GM10847 (cell line): ENCODE results near the gene RGS16.

Experiments
- POLR2A ChIP-seq: IDR thresholded peaks from 2 replicates; pipeline ENCODE4 v1.6.1; 2011; ENCODE audit not compliant: insufficient read length; ENCODE audit errors: extremely low read depth

Gene RGS16

DNA sequence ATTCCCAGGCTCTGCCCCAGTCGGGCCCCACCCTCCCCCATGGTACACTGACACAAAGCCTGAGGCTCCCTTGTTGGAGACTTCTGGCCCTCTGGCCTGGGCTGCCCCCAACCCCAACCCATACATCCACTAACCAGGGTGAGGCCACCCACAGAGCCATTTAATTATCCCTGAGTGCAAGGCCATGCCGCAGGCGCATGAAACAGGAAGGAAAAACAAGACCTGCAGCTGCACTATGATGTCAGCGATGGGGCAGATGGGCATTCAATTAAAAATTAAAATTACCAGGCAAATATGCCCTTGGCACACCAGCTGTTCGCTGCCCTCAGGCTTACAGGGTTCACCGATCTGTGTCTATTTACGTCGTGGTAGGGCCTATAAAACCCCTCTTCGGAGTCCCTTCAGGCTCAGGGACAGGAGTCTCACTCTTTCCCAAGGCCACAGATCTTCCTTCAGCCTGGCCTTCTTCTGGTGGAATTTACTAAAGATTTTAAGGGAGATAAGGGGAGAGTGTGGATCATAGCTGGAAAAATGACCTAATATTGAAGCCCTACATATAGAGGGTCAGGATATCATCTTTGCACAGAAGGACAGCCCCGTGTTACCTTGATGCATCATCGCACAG lies 29.6 kb upstream of the RGS16 start:
- no peak for TF ChIP-seq POLR2A

DNA sequence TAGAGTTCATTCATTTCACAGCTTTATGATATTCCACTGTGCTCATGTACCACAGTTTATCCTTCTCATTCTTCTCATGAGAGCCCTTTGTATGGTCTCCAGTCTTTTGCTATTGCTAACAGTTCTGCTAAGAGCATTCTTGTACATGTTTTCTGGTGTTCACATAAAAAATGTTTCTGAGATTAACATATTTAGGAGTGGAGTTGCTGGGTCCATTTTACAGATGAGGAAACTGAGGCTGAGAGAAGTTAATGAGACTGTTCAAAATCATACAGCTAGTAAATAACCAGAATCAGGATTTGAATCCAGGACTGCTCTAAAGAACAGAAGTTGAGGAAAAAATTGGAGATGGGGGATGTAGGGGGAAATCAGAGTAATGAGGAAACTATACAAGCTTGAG lies 28.8 kb upstream of the RGS16 start:
- TF ChIP-seq POLR2A, result no peak

DNA sequence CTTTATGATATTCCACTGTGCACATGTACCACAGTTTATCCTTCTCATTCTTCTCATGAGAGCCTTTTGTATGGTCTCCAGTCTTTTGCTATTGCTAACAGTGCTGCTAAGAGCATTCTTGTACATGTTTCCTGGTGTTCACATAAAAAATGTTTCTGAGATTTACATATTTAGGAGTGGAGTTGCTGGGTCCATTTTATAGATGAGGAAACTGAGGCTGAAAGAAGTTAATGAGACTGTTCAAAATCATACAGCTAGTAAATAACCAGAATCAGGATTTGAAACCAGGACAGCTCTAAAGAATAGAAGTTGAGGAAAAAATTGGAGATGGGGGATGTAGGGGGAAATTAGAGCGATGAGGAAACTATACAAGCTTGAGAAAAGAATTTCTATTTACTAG lies 27.8 kb upstream of the RGS16 start:
- TF ChIP-seq POLR2A, result no peak

DNA sequence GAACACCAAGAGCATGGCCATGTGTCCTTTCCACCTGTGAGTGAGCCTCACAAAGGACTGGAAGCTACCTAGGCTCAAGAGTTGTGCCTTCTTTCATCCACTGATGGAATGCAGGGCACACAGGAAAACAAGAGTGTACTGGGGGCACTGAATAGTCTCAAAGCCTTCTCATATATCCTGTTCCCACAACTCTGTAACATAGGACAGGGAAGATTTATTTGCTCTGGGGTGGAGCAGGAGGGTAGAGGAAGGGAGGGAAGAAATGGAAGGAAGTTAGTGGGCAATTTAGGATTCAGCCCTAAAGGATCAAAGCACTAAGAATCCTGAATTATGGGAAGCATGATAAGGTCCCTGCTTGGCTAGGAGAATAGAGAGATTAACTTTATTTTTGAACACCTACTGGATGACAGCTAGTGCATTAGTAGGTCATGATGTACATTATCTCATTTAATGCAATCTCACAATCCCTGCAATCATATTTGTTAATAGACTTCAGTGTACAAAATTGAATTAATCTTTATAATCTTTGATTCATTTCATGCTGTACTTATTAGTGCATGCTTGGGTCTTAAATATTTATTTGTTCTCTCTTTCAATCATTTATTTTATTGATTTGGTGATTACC lies 27.0 kb upstream of the RGS16 start:
- no peak for TF ChIP-seq POLR2A

DNA sequence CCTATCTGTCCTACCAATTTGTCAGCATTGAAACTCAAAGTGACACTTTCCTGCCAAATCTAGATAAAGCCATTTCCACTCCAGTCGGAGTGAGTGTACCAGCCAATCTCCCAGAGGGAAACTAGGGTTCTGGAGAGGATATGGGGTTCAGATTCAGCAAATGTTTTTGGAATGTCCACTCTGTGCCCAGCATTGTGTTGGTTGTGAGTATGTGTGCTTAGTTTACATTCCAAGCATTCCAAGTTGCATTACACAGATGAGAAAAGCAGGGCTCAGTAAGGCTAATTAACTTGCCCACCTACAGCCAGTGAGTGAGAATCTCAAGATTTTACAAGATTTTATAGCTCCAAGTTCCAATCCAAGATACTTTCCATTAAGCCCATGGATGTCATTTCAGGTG lies 26.4 kb upstream of the RGS16 start:
- no peak for TF ChIP-seq POLR2A

DNA sequence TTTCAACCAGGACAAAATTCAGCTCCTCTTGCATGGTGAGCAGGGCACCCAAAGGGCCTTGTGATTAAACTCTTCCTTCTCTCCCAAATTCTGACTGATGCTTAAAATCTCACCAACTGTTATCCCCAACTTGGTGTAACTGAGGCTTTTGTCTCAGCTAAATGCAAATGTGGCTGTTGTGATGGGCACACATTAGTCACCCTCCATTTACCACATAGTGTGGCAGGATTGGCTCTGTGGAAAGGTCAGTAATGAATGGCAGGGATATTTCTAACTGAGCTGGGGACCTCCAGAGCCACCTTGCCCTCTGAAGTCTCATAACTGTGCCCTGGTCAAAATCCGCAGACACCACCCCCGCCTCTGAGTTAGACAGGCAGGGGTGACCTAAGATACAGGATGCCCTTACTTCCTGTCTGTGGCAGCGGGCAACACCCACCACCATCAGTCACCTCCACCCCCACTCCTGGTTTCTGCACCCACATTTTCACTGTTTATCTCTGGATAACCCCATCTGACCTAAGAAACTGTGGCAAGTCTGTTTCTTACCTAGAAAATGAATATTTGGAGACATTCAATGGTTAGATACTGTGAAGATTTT lies 25.4 kb upstream of the RGS16 start:
- TF ChIP-seq POLR2A, result no peak

DNA sequence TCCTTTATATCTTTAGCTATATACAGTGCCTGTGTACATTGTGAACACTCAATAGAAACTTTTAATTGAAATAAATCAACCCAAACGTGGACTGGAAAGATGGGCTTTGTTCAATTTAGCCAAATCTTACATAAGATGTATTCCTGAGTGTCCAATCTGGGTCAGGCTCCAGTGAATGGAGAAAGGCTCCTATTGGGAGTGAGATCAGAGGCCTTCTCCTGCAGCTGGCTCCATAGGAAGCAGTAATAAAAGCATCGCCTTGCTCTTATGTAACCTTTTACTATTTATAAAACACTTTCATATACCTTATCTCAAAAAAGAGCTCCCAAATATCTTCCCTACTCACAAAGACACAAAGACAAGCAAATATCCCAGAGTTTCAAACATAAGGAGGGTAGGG lies 24.9 kb upstream of the RGS16 start:
- TF ChIP-seq POLR2A, result no peak

DNA sequence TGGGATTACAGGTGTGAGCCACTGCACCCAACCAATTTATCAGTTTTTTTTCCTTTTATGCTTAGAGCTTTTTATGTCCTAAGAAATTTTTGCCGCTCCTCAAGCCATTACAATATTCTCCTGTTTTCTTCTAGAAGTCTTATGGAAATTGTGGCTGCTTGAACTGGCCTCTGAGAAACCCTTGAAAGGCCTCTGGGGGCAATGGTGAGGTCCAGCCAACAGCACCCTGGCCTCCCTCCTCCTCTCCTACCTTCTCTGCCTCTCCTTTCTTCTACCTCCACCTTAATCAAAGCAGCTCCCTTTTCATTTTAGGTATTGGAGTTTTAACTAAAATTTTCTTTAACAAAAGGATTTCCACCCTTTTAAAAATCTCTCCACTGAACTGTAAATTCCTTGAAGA lies 24.5 kb upstream of the RGS16 start:
- TF ChIP-seq POLR2A, result no peak

DNA sequence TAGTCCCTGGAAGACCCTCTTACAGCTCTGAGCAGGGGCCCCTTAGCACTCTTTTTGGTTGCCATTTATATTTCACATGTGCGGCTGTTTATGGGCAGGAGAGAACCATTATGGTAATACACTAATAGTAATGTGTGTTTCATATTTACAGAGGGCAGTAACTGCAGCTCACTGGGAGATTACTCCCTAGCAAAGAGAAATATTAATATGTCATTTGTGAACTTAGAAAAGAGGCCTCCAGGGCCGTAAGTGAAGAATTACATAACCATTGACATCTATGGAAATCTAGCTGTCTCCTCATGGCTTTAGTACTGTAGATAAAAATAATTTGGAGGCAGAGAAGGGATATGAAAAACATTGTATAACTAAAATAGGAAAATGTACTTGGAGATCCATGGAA lies 23.4 kb upstream of the RGS16 start:
- no peak for TF ChIP-seq POLR2A

DNA sequence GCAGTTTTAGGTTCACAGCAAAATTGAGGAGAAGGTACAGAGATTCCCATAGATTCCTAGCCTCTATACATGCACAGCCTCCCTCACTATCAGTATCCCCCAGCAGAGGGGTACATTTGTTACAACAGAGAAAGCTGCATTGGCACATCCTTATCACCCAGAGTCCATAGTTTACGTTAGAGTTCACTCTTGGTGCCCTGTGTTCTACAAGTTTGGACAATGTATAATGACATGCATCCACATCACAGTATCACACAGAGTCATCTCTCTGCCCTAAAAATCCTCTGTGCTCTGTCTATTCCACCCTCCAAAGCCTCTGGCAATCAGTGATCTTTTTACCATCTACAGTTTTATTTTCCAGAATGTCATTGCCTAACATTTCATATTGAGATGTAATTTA lies 22.3 kb upstream of the RGS16 start:
- TF ChIP-seq POLR2A, result no peak

DNA sequence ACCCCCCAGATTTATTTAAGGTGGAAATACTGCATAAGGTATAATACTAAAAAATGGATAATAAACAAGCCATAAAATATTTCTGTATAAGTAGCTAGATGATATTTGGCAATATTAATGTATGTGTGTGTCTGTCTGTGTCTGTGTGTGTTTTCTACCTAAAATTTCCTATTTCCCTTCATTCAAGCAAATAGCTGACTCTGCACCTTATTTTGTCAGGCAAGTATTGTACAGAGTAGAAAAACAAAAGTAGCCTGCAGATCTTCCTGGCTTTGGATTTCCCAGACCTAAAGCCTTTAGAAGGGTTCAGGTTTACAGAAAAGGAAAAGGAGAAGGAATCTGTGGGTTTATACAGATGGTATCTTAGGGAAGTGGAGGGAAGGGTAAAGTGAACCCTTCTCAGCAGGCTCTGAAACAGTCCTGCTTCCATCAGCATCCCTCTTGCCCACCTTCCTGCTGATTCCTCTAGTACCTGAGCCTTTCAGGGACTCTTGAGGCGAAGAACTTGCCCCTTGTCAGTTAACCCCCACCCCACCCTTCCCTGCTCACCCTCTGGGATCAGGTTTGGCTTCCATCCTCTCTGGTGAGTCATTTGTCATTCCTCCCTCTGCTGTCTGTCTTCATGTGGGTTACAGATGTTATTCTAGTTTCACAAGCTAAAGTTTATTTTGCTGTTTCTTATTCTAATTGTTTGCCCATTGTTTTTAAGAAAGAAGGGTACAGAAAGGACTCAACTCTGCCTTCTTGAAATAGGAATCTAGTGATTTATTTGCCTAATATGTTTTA lies 21.7 kb upstream of the RGS16 start:
- no peak for TF ChIP-seq POLR2A

DNA sequence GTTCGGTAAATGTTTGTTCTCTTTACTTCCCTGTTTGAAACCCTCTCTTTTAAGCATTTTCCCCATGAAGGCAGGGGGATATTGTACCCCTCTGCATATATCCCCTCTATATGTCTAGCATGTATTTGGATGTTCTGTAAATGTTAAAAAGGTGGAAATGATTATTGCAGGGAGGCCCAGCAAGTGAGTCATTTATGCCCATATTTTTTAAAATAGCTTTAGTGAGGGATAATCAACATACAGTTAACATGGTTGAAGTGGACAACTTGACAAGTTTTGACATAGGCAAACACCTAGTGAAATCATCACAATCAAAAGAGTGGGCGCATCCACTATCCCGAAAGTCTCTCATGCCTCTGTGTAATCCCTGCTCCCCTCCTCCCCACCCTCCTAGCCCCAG lies 20.8 kb upstream of the RGS16 start:
- TF ChIP-seq POLR2A, result no peak

DNA sequence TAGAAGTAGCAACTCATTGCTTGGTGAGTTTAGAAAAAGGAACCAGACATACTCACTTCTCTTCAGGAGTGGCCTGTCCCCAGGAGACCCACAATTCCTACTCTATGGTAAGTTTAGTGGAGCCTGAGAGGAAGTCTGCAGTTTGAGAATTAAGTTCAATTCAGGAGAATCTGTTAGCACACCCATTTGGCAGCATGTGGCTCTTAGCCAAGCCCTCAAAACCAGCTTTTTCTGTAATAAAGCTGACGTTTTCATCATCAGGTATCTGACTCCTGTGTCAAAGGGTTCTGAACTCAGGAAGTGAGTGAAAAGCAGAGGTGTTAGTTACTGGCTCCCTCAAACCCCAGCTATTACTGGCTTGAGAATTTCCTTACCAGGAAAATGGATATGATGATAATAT lies 20.4 kb upstream of the RGS16 start:
- TF ChIP-seq POLR2A, result no peak

DNA sequence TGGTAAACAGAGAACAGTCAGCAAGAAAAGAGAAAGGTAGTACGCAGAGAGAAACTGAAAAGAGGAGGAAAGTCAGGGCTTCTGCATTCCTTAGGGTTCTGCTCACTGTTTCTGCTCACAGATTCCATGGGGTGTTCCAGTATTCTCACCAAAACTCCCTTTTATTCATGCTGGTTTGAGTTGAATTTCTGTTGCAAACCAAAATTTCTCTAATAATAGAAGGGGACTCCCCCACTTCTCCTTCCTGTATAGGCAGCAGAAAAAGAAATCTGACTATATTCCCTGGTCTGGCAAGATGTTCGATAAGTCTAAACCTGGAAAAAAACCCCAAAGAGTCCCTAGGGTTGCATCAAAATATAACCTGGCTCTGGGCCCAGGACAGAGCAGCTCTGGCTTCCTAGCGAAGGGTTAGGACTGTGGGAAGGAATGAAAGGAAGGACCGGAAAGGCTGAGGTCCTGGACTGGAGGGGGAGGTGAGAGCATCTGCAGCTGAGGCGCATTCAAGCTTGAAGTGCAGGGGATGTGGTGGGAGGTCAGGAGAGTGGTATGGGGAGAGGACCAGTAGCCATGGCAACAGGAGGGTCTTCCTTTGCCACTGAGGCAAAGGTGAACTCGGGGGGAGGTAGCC lies 18.8 kb upstream of the RGS16 start:
- no peak for TF ChIP-seq POLR2A

DNA sequence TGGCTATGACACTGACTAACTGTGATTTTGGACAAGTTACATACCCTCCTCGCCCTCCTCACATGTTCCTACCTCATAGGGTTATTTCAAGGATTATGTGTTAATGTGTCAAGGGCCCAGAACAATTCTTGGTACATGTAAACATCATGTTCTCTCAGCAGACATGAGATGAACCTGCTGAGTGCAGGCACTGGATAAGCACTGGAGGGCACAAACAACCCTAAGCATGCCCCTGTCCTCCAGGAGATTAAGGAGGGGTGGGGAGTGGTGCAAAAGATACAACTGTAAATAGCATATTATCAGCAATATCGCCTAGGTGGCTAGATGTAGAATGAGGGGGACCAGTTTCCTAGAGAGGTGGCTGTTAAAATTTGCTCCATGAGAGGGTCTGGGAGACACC lies 17.7 kb upstream of the RGS16 start:
- TF ChIP-seq POLR2A, result no peak

DNA sequence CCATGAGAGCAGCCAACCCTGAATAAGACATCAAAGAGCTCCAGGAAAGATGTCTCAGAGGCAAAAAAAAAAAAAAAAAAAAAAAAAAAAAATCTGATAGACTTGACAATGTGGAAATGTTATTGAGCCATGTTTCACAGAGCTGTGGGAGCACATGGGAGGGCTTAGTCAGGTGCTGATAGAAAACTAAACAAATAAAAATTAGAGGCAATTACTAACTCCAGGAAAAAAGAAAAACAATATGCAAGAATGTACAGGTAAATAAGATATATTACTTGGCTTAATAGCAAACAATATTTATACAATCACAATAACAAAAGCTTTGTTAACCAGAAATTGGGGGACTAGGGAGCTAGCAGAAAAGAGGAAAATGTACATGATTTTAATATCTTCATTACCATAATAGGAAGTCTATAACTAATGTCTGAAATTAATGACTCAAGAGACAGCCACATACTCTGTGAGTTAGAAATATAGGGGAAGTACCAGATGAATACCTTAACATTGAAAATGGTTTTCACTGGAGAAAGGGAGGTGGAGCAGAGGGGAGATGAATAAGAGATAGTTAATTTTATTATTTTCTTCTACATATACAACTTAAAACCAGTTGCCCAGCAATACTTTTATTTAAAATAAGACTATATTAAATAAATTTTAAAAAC lies 16.9 kb upstream of the RGS16 start:
- TF ChIP-seq POLR2A, result no peak
